Measurements from ENCODE around the gene MYO10.

- TF ChIP-seq, protein P1, sequence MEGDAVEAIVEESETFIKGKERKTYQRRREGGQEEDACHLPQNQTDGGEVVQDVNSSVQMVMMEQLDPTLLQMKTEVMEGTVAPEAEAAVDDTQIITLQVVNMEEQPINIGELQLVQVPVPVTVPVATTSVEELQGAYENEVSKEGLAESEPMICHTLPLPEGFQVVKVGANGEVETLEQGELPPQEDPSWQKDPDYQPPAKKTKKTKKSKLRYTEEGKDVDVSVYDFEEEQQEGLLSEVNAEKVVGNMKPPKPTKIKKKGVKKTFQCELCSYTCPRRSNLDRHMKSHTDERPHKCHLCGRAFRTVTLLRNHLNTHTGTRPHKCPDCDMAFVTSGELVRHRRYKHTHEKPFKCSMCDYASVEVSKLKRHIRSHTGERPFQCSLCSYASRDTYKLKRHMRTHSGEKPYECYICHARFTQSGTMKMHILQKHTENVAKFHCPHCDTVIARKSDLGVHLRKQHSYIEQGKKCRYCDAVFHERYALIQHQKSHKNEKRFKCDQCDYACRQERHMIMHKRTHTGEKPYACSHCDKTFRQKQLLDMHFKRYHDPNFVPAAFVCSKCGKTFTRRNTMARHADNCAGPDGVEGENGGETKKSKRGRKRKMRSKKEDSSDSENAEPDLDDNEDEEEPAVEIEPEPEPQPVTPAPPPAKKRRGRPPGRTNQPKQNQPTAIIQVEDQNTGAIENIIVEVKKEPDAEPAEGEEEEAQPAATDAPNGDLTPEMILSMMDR (IDR thresholded peaks at IDR 0.05 in 4 of 5, conservative IDR thresholded peaks at IDR 0.05 in 1 of 5), result peak; percentile 55 to 78 (median 67)
- TF ChIP-seq POLR2A (IDR thresholded peaks at IDR 0.05), result no peak
These were observed 159.4 kb downstream of the MYO10 start for GRCh38 chr5:16776611-16777251.
